Forelimb muscle (tissue), 1 donor: ENCODE measurements around the gene REC114. TPM values are rescaled to one million over a fixed set of nuclear protein-coding genes. Genes with fewer than 3 reads are reported as not detected.
"Not testable (repeated sequence)": the region's sequence is repeated elsewhere in the genome, so short reads cannot be mapped to it uniquely, and the experiment has no call there.

ENCODE experiments used
- DNase-seq: peaks from one replicate; pipeline ENCODE4 v3.0.0-alpha.2; 2013; ENCODE audit warnings: low read depth
- polyA plus RNA-seq: library from polyadenylated mRNA; unstranded; fragments of 120-200 nt; gene quantifications from one replicate; pipeline ENCODE4 v1.2.1, GENCODE V29; 2013; ENCODE audit not compliant: insufficient read length

REC114 gene
- polyA plus RNA-seq, 1 donor, result not detected

GRCh38 chr15:73575636-73576247 lies 132.8 kb downstream of the REC114 start:
- DNase-seq, result no peak

- not testable (repeated sequence) for DNase-seq
Observed at GRCh38 chr15:73577593-73577992, 134.6 kb downstream of the REC114 start.

GRCh38 chr15:73578026-73578425 lies 135.1 kb downstream of the REC114 start:
- no peak for DNase-seq

GRCh38 chr15:73582851-73583379 lies 140.0 kb downstream of the REC114 start:
- DNase-seq, result no peak

- no peak for DNase-seq
Observed at GRCh38 chr15:73583544-73583943, 140.6 kb downstream of the REC114 start.

- DNase-seq, result no peak
Observed at GRCh38 chr15:73584699-73585420, 141.9 kb downstream of the REC114 start.

GRCh38 chr15:73585871-73586654 lies 143.1 kb downstream of the REC114 start:
- DNase-seq, result no peak

- DNase-seq, result no peak
Observed at GRCh38 chr15:73589766-73590165, 146.8 kb downstream of the REC114 start.

- DNase-seq, result no peak
Observed at GRCh38 chr15:73590263-73590662, 147.3 kb downstream of the REC114 start.

- DNase-seq, result peak; percentile 57
Observed at GRCh38 chr15:73593304-73594074, 150.5 kb downstream of the REC114 start.

- DNase-seq, result no peak
Observed at GRCh38 chr15:73594109-73594508, 151.1 kb downstream of the REC114 start.

GRCh38 chr15:73596174-73596573 lies 153.2 kb downstream of the REC114 start:
- DNase-seq, result no peak

- DNase-seq, result no peak
Observed at GRCh38 chr15:73597036-73597638, 154.2 kb downstream of the REC114 start.

GRCh38 chr15:73598530-73599160 lies 155.7 kb downstream of the REC114 start:
- no peak for DNase-seq

- DNase-seq, result no peak
Observed at GRCh38 chr15:73599934-73600333, 157.0 kb downstream of the REC114 start.

- DNase-seq, result no peak
Observed at GRCh38 chr15:73600413-73601335, 157.7 kb downstream of the REC114 start.

GRCh38 chr15:73601451-73602445 lies 158.8 kb downstream of the REC114 start:
- DNase-seq, result peak; percentile 58

- DNase-seq, result no peak
Observed at GRCh38 chr15:73602446-73602843, 159.5 kb downstream of the REC114 start.
